ENCODE data around the gene KLHL40.

The KLHL40 gene

GRCh38 chr3:42699511-42699971 lies 14.2 kb downstream of the KLHL40 start:
- ATAC-seq (no peak), DNase-seq (ENCODE audit: low spot score in 2 of 2) (no peak)
- Mint-ChIP-seq H3K4me1 (peaks cover 28% of the 10 kb centered on the region), H3K4me3 (no peak overlapping the region), H3K36me3 (no peaks in the 10 kb centered on the region), H3K27ac (no peak overlapping the region), H3K9me3 (no peaks in the 10 kb centered on the region)

GRCh38 chr3:42700366-42701288 lies 15.3 kb downstream of the KLHL40 start:
- no peaks in the 10 kb centered on the region for H3K36me3 Mint-ChIP-seq
- H3K9me3 Mint-ChIP-seq: no peaks in the 10 kb centered on the region
- H3K27ac Mint-ChIP-seq: no peak overlapping the region
- ATAC-seq: no peak
- peaks cover 28% of the 10 kb centered on the region for H3K4me1 Mint-ChIP-seq
- no peak overlapping the region for H3K4me3 Mint-ChIP-seq
- DNase-seq (ENCODE audit: low spot score in 2 of 2): no peak

GRCh38 chr3:42701371-42702065 lies 16.2 kb downstream of the KLHL40 start:
- Mint-ChIP-seq H3K4me3 (no peak overlapping the region), H3K4me1 (peaks cover 28% of the 10 kb centered on the region), H3K27ac (no peak overlapping the region), H3K9me3 (no peaks in the 10 kb centered on the region), H3K36me3 (no peaks in the 10 kb centered on the region)
- DNase-seq (ENCODE audit: low spot score in 2 of 2) (peak; percentile 64 to 78), ATAC-seq (peak; percentile 74)

- H3K4me1 Mint-ChIP-seq: peaks cover 28% of the 10 kb centered on the region
- ATAC-seq: no peak
- no peaks in the 10 kb centered on the region for H3K9me3 Mint-ChIP-seq
- H3K36me3 Mint-ChIP-seq: no peaks in the 10 kb centered on the region
- H3K4me3 Mint-ChIP-seq: no peak within 1 kb of the TSS
- DNase-seq (ENCODE audit: low spot score in 2 of 2): no peak
- no peak within 1 kb of the TSS for H3K27ac Mint-ChIP-seq
These were observed 17.0 kb downstream of the KLHL40 start, which contains the start of gene HHATL for GRCh38 chr3:42702066-42702951. TSS of gene HHATL (minus strand) at chr3:42702798. CDS start at chr3:42700826, 1,972 bp downstream.

- DNase-seq (ENCODE audit: low spot score in 2 of 2): no peak
- Mint-ChIP-seq H3K4me1 (peaks cover 27% of the 10 kb centered on the region), H3K36me3 (no peaks in the 10 kb centered on the region), H3K4me3 (no peak overlapping the region), H3K27ac (no peak overlapping the region), H3K9me3 (no peaks in the 10 kb centered on the region)
- no peak for ATAC-seq
These were observed 17.8 kb downstream of the KLHL40 start for GRCh38 chr3:42702982-42703694.

- no peak overlapping the region for H3K4me3 Mint-ChIP-seq
- no peaks in the 10 kb centered on the region for H3K36me3 Mint-ChIP-seq
- no peak overlapping the region for H3K27ac Mint-ChIP-seq
- no peak for ATAC-seq
- peaks cover 22% of the 10 kb centered on the region for H3K4me1 Mint-ChIP-seq
- no peaks in the 10 kb centered on the region for H3K9me3 Mint-ChIP-seq
- DNase-seq (ENCODE audit: low spot score in 2 of 2): no peak
These were observed 18.3 kb downstream of the KLHL40 start for GRCh38 chr3:42703695-42704025.

GRCh38 chr3:42704136-42704841 lies 19.0 kb downstream of the KLHL40 start:
- peaks cover 18% of the 10 kb centered on the region for H3K4me1 Mint-ChIP-seq
- DNase-seq (ENCODE audit: low spot score in 2 of 2) (no peak), ATAC-seq (no peak)
- no peak overlapping the region for H3K27ac Mint-ChIP-seq
- no peaks in the 10 kb centered on the region for H3K36me3 Mint-ChIP-seq
- no peaks in the 10 kb centered on the region for H3K9me3 Mint-ChIP-seq
- no peak overlapping the region for H3K4me3 Mint-ChIP-seq

GRCh38 chr3:42705058-42705767 lies 19.9 kb downstream of the KLHL40 start:
- Mint-ChIP-seq H3K4me3 (no peak overlapping the region), H3K9me3 (no peaks in the 10 kb centered on the region), H3K27ac (no peak overlapping the region), H3K36me3 (no peaks in the 10 kb centered on the region), H3K4me1 (peaks cover 10% of the 10 kb centered on the region)
- DNase-seq (ENCODE audit: low spot score in 2 of 2): no peak
- no peak for ATAC-seq

- Mint-ChIP-seq H3K9me3 (no peaks in the 10 kb centered on the region), H3K4me3 (no peak overlapping the region), H3K36me3 (no peaks in the 10 kb centered on the region), H3K27ac (no peak overlapping the region), H3K4me1 (peaks cover 6% of the 10 kb centered on the region)
- ATAC-seq: no peak
- no peak for DNase-seq (ENCODE audit: low spot score in 2 of 2)
These were observed 20.7 kb downstream of the KLHL40 start for GRCh38 chr3:42705962-42706585.

- Mint-ChIP-seq H3K9me3 (no peaks in the 10 kb centered on the region), H3K4me1 (no peaks in the 10 kb centered on the region), H3K36me3 (no peaks in the 10 kb centered on the region), H3K27ac (no peak overlapping the region), H3K4me3 (no peak overlapping the region)
- no peak for ATAC-seq
- no peak for DNase-seq (ENCODE audit: low spot score in 2 of 2)
These were observed 21.6 kb downstream of the KLHL40 start for GRCh38 chr3:42706721-42707619.

- ATAC-seq (no peak), DNase-seq (ENCODE audit: low spot score in 2 of 2) (no peak)
- no peak overlapping the region for H3K27ac Mint-ChIP-seq
- no peaks in the 10 kb centered on the region for H3K4me1 Mint-ChIP-seq
- no peaks in the 10 kb centered on the region for H3K36me3 Mint-ChIP-seq
- H3K4me3 Mint-ChIP-seq: no peak overlapping the region
- H3K9me3 Mint-ChIP-seq: no peaks in the 10 kb centered on the region
These were observed 22.5 kb downstream of the KLHL40 start for GRCh38 chr3:42707620-42708355.

- H3K9me3 Mint-ChIP-seq: no peaks in the 10 kb centered on the region
- no peaks in the 10 kb centered on the region for H3K4me1 Mint-ChIP-seq
- H3K4me3 Mint-ChIP-seq: no peak overlapping the region
- no peak overlapping the region for H3K27ac Mint-ChIP-seq
- DNase-seq (ENCODE audit: low spot score in 2 of 2): no peak
- H3K36me3 Mint-ChIP-seq: no peaks in the 10 kb centered on the region
- no peak for ATAC-seq
These were observed 23.3 kb downstream of the KLHL40 start for GRCh38 chr3:42708611-42709151.
